ENCODE results near the gene MRPL14. TPM values are rescaled to one million over a fixed set of nuclear protein-coding genes. Genes with fewer than 3 reads are reported as not detected.
"Not testable (repeated sequence)": the region's sequence is repeated elsewhere in the genome, so short reads cannot be mapped to it uniquely, and the experiment has no call there.

The MRPL14 gene
- total RNA-seq, 2 experiments from 2014 or later = 37.6 to 47.2 TPM

DNA sequence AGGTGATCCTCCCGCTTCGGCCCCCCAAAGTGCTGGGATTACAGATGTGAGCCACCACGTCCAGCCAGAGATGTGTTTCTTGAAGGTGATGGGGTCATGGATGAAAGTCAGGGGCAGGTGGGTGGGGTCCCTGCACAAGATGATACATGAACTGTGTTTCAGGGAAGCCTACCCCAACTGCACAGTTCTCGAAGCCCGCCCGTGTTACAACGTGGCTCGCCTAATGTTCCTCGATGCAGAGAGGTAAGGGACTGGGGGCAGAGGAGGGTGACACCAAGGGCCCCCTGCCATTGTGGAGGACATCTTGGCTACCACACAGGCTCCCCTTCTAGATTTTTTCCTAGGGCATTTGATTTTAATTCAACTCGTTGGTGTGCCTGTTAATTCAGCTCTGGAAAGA is 19.4 kb upstream of the MRPL14 start:
- CTCF ChIA-PET = no interaction called here
- H3K4me1 Mint-ChIP-seq = peaks cover 1% of the 10 kb centered on the region

DNA sequence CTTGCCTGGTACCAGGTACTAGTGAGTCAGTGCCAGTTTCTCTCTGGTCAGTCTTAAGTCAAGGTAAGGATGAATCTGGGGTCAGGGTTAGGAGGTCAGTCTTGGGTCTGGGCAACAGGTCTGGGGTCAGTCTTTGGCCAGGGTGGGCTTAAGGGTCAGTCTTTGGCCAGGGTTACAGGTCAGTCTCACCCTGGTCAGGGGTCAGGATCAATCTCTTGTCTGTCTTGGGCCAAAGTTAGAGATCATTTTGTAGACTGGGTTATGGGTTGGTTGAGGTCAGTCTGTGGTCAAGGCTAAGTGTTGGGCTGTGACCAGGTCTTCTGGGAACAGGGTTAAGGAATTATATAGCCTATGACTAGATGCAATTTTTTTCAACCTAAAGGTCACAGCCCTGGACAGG is 18.6 kb upstream of the MRPL14 start:
- ChIA-PET CTCF (interaction anchor here (1.5 kb wide), 1 partner anchor 13 kb away, joined by 4 read pairs; no protein-coding TSS in a partner anchor), POLR2A (no interaction called here)
- peaks cover 1% of the 10 kb centered on the region for H3K4me1 Mint-ChIP-seq
- no peaks in the 10 kb centered on the region for H3K9me3 Mint-ChIP-seq
- H3K27ac Mint-ChIP-seq = no peak overlapping the region
- H3K4me3 Mint-ChIP-seq = no peak overlapping the region
- no peak for DNase-seq
- H3K27me3 Mint-ChIP-seq = no peaks in the 10 kb centered on the region
- peaks cover 6% of the 10 kb centered on the region for H3K36me3 Mint-ChIP-seq (ENCODE audit: low read depth)

More for the DNA sequence above, 19.4 kb upstream of the MRPL14 start:
- H3K4me3 Mint-ChIP-seq = no peak overlapping the region
- POLR2A ChIA-PET = no interaction called here
- no peak overlapping the region for H3K27ac Mint-ChIP-seq
- H3K9me3 Mint-ChIP-seq = no peaks in the 10 kb centered on the region
- no peak for DNase-seq
- H3K27me3 Mint-ChIP-seq = no peaks in the 10 kb centered on the region
- peaks cover 6% of the 10 kb centered on the region for H3K36me3 Mint-ChIP-seq (ENCODE audit: low read depth)

DNA sequence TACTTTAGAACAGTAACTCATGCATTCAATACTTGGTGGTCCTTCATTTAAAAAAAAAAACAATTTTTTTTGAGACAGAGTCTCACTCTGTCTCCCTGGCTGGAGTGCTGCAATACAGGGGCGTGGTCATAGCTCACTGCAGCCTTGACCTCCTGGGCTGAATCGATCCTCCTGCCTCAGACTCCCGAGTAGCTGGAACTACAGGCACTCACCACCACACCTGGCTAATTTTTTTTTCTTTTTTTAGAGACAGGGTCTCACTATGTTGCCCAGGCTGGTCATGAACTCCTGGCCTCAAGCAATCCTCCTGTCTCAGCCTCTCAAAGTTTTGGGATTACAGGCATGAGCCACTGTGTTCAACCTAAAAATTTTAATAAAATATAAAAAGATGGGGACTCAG is 17.3 kb upstream of the MRPL14 start:
- H3K4me1 Mint-ChIP-seq; H3K27me3 Mint-ChIP-seq; H3K27ac Mint-ChIP-seq; H3K9me3 Mint-ChIP-seq; DNase-seq; H3K36me3 Mint-ChIP-seq (ENCODE audit: low read depth); H3K4me3 Mint-ChIP-seq: not testable (repeated sequence)
- POLR2A ChIA-PET = interaction anchor here (0.6 kb wide), 1 partner anchor 28 kb away, joined by 3 read pairs; no protein-coding TSS in a partner anchor
- CTCF ChIA-PET = interaction anchor here (0.6 to 1.0 kb wide), 3 partner anchors 42 to 680 kb away, joined by 3 read pairs; no protein-coding TSS in a partner anchor

DNA sequence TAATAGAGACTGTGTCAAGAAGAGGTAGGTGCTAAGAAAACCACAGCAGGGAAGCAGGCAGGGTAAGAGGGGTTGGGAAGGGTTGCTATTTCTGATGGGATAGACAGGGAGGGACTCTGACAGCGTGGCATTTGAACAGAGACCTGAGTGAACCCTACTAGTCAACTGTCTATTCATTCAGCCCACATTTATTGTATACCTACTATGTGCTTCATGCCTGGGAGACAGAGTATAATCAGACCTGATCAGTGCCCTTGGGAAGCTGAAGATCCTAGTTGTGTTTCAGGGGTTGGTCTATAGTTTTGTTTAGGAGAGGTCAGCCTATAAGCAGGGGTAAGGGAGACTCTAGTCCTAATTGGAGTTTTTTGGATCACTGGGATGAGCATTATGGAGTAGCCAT is 16.5 kb upstream of the MRPL14 start:
- H3K27me3 Mint-ChIP-seq = no peaks in the 10 kb centered on the region
- ChIA-PET POLR2A (no interaction called here), CTCF (interaction anchor here (1.0 to 1.1 kb wide), 2 partner anchors 47 to 374 kb away, joined by 3 read pairs; no protein-coding TSS in a partner anchor)
- H3K9me3 Mint-ChIP-seq = no peaks in the 10 kb centered on the region
- peaks cover 1% of the 10 kb centered on the region for H3K4me1 Mint-ChIP-seq
- peaks cover 4% of the 10 kb centered on the region for H3K36me3 Mint-ChIP-seq (ENCODE audit: low read depth)
- no peak for DNase-seq
- H3K4me3 Mint-ChIP-seq = no peak overlapping the region
- no peak overlapping the region for H3K27ac Mint-ChIP-seq

DNA sequence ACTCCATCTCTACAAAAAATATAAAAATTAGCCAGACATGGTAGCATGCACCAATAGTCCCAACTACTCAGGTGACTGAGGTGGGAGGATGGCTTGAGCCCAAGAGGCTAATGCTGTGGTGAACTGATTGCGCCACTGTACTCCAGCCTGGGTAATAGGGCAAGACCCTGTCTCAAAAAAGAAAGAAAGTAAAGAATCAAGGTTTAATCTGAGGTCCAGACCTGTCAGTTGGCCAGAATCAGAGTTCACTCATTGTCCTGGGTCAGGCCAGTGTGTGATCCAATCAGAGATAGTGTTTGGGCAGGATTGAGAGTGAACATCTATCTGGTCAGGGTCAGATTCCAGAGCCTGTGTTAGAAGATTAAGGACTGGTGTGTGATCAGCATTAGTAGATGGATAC is 15.6 kb upstream of the MRPL14 start:
- Mint-ChIP-seq H3K36me3 (ENCODE audit: low read depth) (peaks cover 4% of the 10 kb centered on the region), H3K27ac (peak overlapping the region; percentile 16), H3K4me3 (no peak overlapping the region), H3K4me1 (peaks cover 1% of the 10 kb centered on the region), H3K27me3 (no peaks in the 10 kb centered on the region), H3K9me3 (no peaks in the 10 kb centered on the region)
- ChIA-PET CTCF (interaction anchor here (0.6 to 1.1 kb wide), 2 partner anchors 52 to 373 kb away, joined by 3 read pairs; no protein-coding TSS in a partner anchor), POLR2A (no interaction called here)
- DNase-seq = no peak

DNA sequence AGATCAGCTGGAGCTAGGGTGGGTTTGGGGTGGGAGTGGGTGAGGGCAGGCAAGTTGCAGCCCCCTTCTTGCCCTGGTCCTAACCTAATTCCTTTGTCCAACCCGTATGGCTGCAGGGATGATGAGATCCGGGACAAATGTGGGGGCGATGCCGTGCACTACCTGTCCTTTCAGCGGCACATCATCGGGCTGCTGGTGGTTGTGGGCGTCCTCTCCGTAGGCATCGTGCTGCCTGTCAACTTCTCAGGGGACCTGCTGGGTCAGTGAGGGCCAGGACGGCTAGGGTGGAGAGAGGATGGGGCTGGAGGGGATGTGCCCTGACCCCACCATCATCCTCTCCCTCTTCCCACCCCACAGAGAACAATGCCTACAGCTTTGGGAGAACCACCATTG is 12.1 kb upstream of the MRPL14 start:
- Mint-ChIP-seq H3K4me3 (no peak overlapping the region), H3K4me1 (no peaks in the 10 kb centered on the region), H3K27ac (no peak overlapping the region), H3K36me3 (ENCODE audit: low read depth) (peaks cover 4% of the 10 kb centered on the region), H3K27me3 (no peaks in the 10 kb centered on the region), H3K9me3 (no peaks in the 10 kb centered on the region)
- ChIA-PET CTCF (no interaction called here), POLR2A (no interaction called here)
- no peak for DNase-seq

DNA sequence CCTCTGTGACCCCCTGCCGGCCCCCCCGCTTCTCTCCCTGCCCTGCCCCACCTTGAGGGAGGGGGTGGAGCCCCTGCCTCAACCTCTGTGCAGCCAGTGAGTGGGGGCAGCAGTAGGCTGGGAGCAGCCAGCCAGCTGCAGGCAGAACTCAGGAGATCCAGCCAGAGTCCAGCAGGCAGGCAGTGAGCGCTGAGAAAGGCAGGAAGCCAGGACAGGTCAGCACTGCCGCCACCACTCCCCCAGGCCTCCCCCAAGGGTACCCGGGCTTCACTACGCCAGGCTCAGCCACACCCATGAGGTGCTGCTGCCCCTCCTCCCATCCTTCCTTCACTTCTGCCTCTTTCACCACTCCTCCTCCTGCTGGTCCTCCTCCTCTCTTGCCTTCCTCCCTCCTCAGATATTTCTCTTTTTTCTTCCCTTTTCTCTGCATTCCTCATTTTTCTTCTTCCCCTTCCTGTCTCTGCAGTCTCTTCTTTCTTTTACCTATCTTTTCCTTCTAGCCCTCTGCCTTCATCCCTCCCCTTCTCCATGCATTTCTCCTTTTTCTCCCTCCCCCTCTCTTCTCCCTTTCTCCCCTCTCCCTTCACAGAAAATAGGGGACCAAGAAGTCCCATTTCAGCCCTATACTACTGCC is 11.6 kb upstream of the MRPL14 start:
- Mint-ChIP-seq H3K4me1 (no peaks in the 10 kb centered on the region), H3K4me3 (no peak overlapping the region), H3K36me3 (ENCODE audit: low read depth) (peaks cover 4% of the 10 kb centered on the region), H3K27me3 (no peaks in the 10 kb centered on the region), H3K27ac (no peak overlapping the region), H3K9me3 (no peaks in the 10 kb centered on the region)
- ChIA-PET CTCF (interaction anchor here (1.7 kb wide), 1 partner anchor 12 kb away, joined by 5 read pairs; no protein-coding TSS in a partner anchor), POLR2A (no interaction called here)
- no peak for DNase-seq

DNA sequence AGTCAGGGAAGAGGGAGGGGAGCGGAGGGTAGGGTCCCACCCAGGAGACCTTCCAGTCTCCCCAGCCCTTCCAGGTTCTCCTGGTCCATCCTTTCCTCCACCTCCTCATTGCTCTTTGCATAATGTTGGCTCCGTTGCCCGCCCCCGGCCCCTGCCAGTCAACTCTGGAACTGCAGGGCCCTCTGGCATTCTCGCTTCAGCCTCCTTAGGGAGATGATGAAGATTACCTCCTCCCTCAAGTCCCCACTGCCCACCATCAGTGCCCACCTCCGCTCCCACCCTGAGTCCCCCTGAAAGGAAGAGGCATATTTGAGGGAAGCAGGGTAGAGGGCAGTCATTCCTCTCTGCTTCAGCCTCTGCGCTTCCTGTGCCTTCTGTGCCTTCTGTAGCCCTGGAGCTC is 8.6 kb upstream of the MRPL14 start:
- H3K9me3 Mint-ChIP-seq = no peaks in the 10 kb centered on the region
- H3K36me3 Mint-ChIP-seq (ENCODE audit: low read depth) = peaks cover 4% of the 10 kb centered on the region
- peak overlapping the region; percentile 10 for H3K27ac Mint-ChIP-seq
- ChIA-PET CTCF (no interaction called here), POLR2A (no interaction called here)
- no peak for DNase-seq
- H3K4me1 Mint-ChIP-seq = peaks cover 10% of the 10 kb centered on the region
- no peak overlapping the region for H3K4me3 Mint-ChIP-seq
- no peaks in the 10 kb centered on the region for H3K27me3 Mint-ChIP-seq

DNA sequence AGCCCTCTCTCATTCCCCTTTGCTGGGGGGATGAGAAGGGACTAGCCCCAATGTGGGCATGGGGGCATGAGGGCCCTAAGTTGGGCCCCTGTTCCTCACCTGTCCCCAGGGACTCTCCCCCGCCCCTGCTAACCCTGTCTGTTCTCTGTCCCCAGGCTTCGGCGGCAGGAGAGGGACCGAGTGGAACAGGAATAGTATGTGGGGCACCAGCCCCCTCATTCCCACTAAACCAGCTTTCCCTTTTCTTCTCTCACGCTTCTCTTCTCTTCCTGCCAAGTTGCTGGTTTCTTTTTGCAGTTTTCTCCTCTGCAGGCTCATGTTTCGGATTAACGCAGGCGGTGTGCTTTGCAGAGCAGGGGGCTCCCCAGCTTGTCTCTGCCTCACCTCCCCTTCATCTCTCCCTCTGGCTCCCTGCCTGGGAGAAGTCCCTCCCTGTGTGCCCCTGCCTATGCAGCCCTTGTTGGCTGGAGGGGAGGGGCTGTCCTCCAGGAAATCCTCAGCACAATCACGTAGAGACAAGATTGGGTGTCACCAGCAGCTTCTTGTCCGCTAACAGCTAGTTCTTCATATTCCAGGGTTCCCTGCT is 8.0 kb upstream of the MRPL14 start:
- Mint-ChIP-seq H3K9me3 (no peaks in the 10 kb centered on the region), H3K4me1 (peaks cover 10% of the 10 kb centered on the region), H3K4me3 (no peak overlapping the region), H3K27ac (no peak overlapping the region), H3K36me3 (ENCODE audit: low read depth) (peaks cover 4% of the 10 kb centered on the region), H3K27me3 (no peaks in the 10 kb centered on the region)
- ChIA-PET POLR2A (no interaction called here), CTCF (interaction anchor here (1.4 kb wide), 1 partner anchor 102 kb away, joined by 5 read pairs; no protein-coding TSS in a partner anchor)
- DNase-seq = no peak

DNA sequence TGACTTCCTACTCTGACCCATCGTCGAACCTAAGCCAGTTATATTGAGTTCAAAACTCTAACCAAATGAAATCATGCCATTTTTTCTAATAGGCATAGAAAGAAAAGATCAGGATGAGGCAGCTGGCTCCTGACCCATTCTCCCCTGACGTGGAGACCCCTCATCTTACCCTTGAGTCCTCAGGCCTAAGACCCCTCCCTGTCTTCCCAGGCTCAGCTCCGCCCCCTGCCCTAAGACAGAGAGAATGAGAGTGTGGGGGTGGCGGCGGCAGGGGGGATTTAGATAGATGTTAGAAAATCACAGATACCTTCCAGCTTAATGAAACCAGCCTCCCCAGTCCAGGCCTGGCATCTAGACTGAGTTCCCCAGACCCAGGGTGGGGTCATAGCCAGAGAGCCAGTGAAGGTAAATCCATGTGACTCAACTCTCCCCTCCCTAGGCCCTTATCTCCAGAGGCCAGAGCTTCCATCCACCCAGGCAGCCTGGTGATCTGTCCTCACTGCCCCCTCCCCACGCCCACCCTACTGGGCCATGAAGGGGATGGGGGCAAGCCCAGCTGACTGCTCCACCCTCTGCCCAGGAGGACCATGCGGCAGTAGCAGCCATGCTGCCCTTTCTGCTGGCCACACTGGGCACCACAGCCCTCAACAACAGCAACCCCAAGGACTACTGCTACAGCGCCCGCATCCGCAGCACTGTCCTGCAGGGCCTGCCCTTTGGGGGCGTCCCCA is 6.9 kb upstream of the MRPL14 start:
- peaks cover 3% of the 10 kb centered on the region for H3K36me3 Mint-ChIP-seq (ENCODE audit: low read depth)
- H3K4me1 Mint-ChIP-seq = peaks cover 15% of the 10 kb centered on the region
- H3K27ac Mint-ChIP-seq = no peak overlapping the region
- no peaks in the 10 kb centered on the region for H3K9me3 Mint-ChIP-seq
- no peak for DNase-seq
- H3K4me3 Mint-ChIP-seq = no peak overlapping the region
- ChIA-PET CTCF (interaction anchor here (0.6 to 1.6 kb wide), 3 partner anchors 103 to 364 kb away, joined by 3 to 5 read pairs (median 3); partner anchors contain the start of gene VEGFA), POLR2A (no interaction called here)
- H3K27me3 Mint-ChIP-seq = no peaks in the 10 kb centered on the region

DNA sequence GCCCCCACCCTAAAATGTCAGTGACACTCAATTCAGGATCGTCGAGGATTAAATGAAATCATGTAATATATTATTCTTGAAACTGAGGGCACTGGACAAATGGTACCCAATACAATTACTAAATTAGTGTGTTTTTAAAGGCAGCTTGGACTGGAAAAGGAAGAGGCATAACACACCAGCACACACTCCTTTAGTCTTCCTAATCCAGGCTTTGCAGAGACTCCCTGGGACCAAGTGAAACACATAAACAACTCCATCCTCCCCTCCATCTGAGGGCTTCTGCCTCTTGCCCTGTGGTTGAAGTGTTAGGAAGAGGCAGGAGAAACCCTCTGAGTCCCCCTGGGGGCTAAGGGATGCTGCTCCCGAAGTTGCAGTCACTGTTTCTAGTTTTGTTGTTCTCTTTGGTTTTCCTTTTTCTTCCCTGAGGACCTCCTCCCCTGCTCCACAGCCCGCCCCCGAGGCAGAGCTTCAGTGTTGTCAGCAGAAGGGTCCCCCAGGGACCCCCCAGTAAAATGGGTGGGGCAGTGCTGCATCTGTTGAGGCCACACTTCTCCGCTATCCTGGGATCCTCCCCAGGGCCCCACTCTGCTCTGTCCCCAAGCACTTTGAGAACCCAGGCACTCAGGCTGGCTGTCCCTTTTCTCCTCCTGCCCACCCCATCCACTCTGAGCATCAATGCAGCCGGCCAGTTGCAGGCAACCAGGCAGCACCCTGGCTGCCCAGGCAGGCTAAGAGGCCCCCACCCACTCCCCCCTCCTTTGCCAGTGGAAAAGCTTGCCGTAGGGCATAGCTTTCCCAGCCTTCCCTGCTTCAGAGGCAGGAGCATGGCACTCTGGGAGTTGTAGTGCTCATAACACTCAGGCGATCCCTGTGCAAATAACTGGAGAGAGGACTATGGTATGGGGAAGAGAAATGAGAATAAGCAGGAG is 6.0 kb upstream of the MRPL14 start:
- H3K4me3 Mint-ChIP-seq = no peak overlapping the region
- no peak overlapping the region for H3K27ac Mint-ChIP-seq
- peaks cover 3% of the 10 kb centered on the region for H3K36me3 Mint-ChIP-seq (ENCODE audit: low read depth)
- no peaks in the 10 kb centered on the region for H3K9me3 Mint-ChIP-seq
- ChIA-PET POLR2A (no interaction called here), CTCF (interaction anchor here (0.6 to 1.6 kb wide), 6 partner anchors 12 to 363 kb away, joined by 3 to 5 read pairs (median 4); partner anchors contain the start of gene VEGFA)
- DNase-seq = no peak
- peaks cover 20% of the 10 kb centered on the region for H3K4me1 Mint-ChIP-seq
- H3K27me3 Mint-ChIP-seq = no peaks in the 10 kb centered on the region

DNA sequence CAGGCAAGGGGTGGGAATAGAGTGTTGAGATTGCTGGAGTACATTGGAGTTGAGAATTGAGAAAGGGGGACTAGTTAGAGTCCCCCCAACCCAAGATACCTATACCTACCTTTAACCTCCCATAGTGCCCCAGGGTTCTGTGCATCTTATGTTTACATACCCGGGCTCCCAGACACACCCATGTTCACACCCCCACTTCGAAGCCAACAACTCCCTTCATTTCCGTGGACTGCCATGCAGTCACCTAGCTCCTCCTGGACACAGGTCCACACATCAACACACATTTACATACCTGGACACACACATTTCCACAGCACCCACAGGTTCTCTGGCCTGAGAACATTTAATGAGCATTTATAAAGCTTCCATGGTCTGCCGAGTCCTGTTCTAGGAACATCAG is 5.2 kb upstream of the MRPL14 start:
- Mint-ChIP-seq H3K4me3 (no peak overlapping the region), H3K27me3 (no peaks in the 10 kb centered on the region), H3K9me3 (no peaks in the 10 kb centered on the region), H3K4me1 (peaks cover 22% of the 10 kb centered on the region), H3K36me3 (ENCODE audit: low read depth) (peaks cover 3% of the 10 kb centered on the region), H3K27ac (no peak overlapping the region)
- DNase-seq = no peak
- CTCF ChIA-PET = interaction anchor here (1.0 to 1.6 kb wide), 5 partner anchors 9 to 487 kb away, joined by 3 to 5 read pairs (median 4); partner anchors contain the start of gene VEGFA
- POLR2A ChIA-PET = no interaction called here
